CD4-positive, alpha-beta T cell treated with Interleukin-6 at 100 ng/mL for 8 hours (primary cell): Measurements from ENCODE around the gene PFDN1.

Experiments
- DNase-seq: peaks from one replicate; pipeline ENCODE4 v3.0.0-alpha.2; 2020; ENCODE audit warnings: mixed read lengths, low spot score

Gene PFDN1

GRCh38 chr5:140296289-140296688, 6.6 kb downstream of the PFDN1 start:
- DNase-seq, result no peak

GRCh38 chr5:140295414-140295813, 7.5 kb downstream of the PFDN1 start:
- DNase-seq, result no peak

GRCh38 chr5:140294753-140295152, 8.1 kb downstream of the PFDN1 start:
- DNase-seq, result no peak

GRCh38 chr5:140293849-140294100, 9.1 kb downstream of the PFDN1 start:
- DNase-seq, result no peak

GRCh38 chr5:140293091-140293848, 9.6 kb downstream of the PFDN1 start:
- DNase-seq, result no peak

GRCh38 chr5:140292212-140293036, 10.5 kb downstream of the PFDN1 start:
- DNase-seq, result no peak

- no peak for DNase-seq
Measured at GRCh38 chr5:140287801-140288521, 14.9 kb downstream of the PFDN1 start.

GRCh38 chr5:140286424-140286823, 16.5 kb downstream of the PFDN1 start:
- no peak for DNase-seq

- no peak for DNase-seq
Measured at GRCh38 chr5:140284013-140284412, 18.9 kb downstream of the PFDN1 start.

- DNase-seq, result no peak
Measured at GRCh38 chr5:140282266-140282665, 20.6 kb downstream of the PFDN1 start.

GRCh38 chr5:140275837-140276236, 27.1 kb downstream of the PFDN1 start:
- no peak for DNase-seq

- no peak for DNase-seq
Measured at GRCh38 chr5:140273401-140273877, 29.5 kb downstream of the PFDN1 start.

- no peak for DNase-seq
Measured at GRCh38 chr5:140270008-140270407, 32.9 kb downstream of the PFDN1 start.

- no peak for DNase-seq
Measured at GRCh38 chr5:140267559-140268018, 35.3 kb downstream of the PFDN1 start.

- DNase-seq, result no peak
Measured at GRCh38 chr5:140267201-140267540, 35.7 kb downstream of the PFDN1 start.

GRCh38 chr5:140266471-140267200, 36.3 kb downstream of the PFDN1 start:
- peak; percentile 14 for DNase-seq

GRCh38 chr5:140265845-140266244, 37.1 kb downstream of the PFDN1 start:
- no peak for DNase-seq

GRCh38 chr5:140262839-140263238, 40.1 kb downstream of the PFDN1 start:
- no peak for DNase-seq

GRCh38 chr5:140262221-140262620, 40.7 kb downstream of the PFDN1 start:
- no peak for DNase-seq

- DNase-seq, result peak; percentile 39
Measured at GRCh38 chr5:140261403-140262171, 41.3 kb downstream of the PFDN1 start.

- no peak for DNase-seq
Measured at GRCh38 chr5:140260089-140260656, 42.7 kb downstream of the PFDN1 start.
